ENCODE measurements around the gene FLCN. TPM values are rescaled to one million over a fixed set of nuclear protein-coding genes. Genes with fewer than 3 reads are reported as not detected.

Gene FLCN
- total RNA-seq, 1 donor from 2014 or later = 40.0 TPM

- DNase-seq (ENCODE audit: low spot score) = no peak
Measured at GRCh38 chr17:17169396-17169795, 67.6 kb downstream of the FLCN start.

GRCh38 chr17:17168401-17168800 lies 68.6 kb downstream of the FLCN start:
- DNase-seq (ENCODE audit: low spot score) = no peak

GRCh38 chr17:17167986-17168385 lies 69.0 kb downstream of the FLCN start:
- no peak for DNase-seq (ENCODE audit: low spot score)

DNA sequence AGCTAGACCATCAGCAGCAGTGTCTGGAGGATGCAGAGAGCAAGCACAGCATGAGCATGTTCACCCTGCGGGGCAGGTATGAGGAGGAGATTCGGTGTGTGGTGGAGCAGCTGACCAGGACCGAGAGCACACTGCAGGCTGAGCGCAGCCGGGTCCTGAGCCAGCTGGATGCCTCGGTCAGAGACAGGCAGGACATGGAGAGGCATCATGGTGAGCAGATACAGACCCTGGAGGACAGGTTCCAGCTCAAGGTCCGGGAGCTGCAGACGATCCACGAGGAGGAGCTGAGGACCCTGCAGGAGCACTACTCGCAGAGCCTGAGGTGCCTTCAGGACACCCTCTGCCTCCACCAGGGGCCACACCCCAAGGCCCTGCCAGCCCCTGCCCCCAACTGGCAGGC lies 69.6 kb downstream of the FLCN start:
- DNase-seq (ENCODE audit: low spot score) = no peak

GRCh38 chr17:17166446-17166845 lies 70.5 kb downstream of the FLCN start:
- no peak for DNase-seq (ENCODE audit: low spot score)

- DNase-seq (ENCODE audit: low spot score) = no peak
Measured at GRCh38 chr17:17165666-17166308, 71.2 kb downstream of the FLCN start.

DNA sequence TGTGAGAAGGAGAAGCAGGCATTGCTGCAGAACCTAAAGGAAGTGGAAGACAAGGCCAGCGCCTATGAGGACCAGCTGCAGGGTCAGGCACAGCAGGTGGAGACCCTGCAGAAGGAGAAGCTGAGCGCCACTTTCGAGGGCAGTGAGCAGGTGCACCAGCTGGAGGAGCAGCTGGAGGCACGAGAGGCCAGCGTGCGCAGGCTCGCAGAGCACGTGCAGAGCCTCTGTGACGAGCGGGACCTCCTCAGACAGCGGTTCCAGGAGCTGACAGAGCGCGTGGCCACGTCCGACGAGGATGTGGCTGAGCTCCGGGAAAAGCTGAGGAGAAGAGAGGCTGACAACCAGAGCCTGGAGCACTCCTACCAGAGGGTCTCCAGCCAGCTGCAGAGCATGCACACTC lies 72.3 kb downstream of the FLCN start:
- DNase-seq (ENCODE audit: low spot score) = no peak

GRCh38 chr17:17164156-17164555 lies 72.8 kb downstream of the FLCN start:
- no peak for DNase-seq (ENCODE audit: low spot score)

Other genes starting within 250 kb of the FLCN start
- gene MPRIP, start 194.7 kb downstream of the FLCN start, total RNA-seq = 293 TPM
- 12.4 TPM for gene PLD6, start 30.8 kb downstream of the FLCN start, total RNA-seq
- 47.5 TPM for gene COPS3, start 44.1 kb upstream of the FLCN start, total RNA-seq
- 2.1 TPM for gene NT5M, start 66.2 kb upstream of the FLCN start, total RNA-seq
- 11.4 TPM for gene MED9, start 239.8 kb upstream of the FLCN start, total RNA-seq

Data from mesenteric fat pad (tissue), 1 donor.